Uterus (tissue), 4 donors: Measurements from ENCODE around the gene BBLN. TPM values are rescaled to one million over a fixed set of nuclear protein-coding genes. Genes with fewer than 3 reads are reported as not detected.
A peak's percentile ranks its signal among the peaks of the same experiment; 100 is the strongest.

ENCODE experiments used
- DNase-seq, 2 donors: peaks; one replicate each; pipeline ENCODE4 v3.0.0-alpha.2; 2019 to 2020
- H3K27ac ChIP-seq, 2 donors: fragments of 200-600 bp; sonication (generic); 1 replicate in 1 of 2; 2 replicates in 1 of 2; pipeline ENCODE4 v1.5.1; 2016 to 2018
- H3K27me3 ChIP-seq, 2 donors: fragments of 200-600 bp; sonication (generic); one replicate each; pipeline ENCODE4 v1.5.1; 2018 to 2019; ENCODE audit warnings: control low read depth in 1 of 2
- H3K36me3 ChIP-seq, 2 donors: fragments of 200-600 bp; sonication (generic); one replicate each; pipeline ENCODE4 v1.5.1; 2019; ENCODE audit warnings: control low read depth in 1 of 2
- H3K4me1 ChIP-seq, 2 donors: fragments of 200-600 bp; sonication (generic); one replicate each; pipeline ENCODE4 v1.5.1; 2018 to 2019; ENCODE audit warnings: control low read depth in 1 of 2
- H3K4me3 ChIP-seq, 2 donors: fragments of 200-600 bp; sonication (generic); 1 replicate in 1 of 2; 2 replicates in 1 of 2; pipeline ENCODE4 v1.5.1; 2018 to 2019; ENCODE audit warnings: mild to moderate bottlenecking in 1 of 2
- H3K9me3 ChIP-seq, 2 donors: fragments of 200-600 bp; sonication (generic); one replicate each; pipeline ENCODE4 v1.5.1; 2019; ENCODE audit warnings: control low read depth in 1 of 2
- CTCF ChIP-seq, 4 experiments: fragments of 200-600 bp in 2 of 4; fragments of 450-650 bp in 2 of 4; sonication (generic) in 2 of 4; IDR thresholded peaks; one replicate each; pipeline ENCODE4 v1.5.1; 2016 to 2019; ENCODE audit warnings: antibody characterized with exemption in 4 of 4, mild to moderate bottlenecking in 2 of 4, moderate library complexity in 1 of 4
- POLR2A ChIP-seq, 2 donors: fragments of 450-650 bp; IDR thresholded peaks; one replicate each; pipeline ENCODE4 v1.6.1; 2016; ENCODE audit warnings: antibody characterized with exemption in 2 of 2, mild to moderate bottlenecking in 1 of 2, moderate library complexity in 1 of 2
- intact Hi-C: fragments of 100-400 bp; cut with DNase I; formaldehyde crosslinking; loops from one replicate; pipeline ENCODE4 v1.15.1; 2023; ENCODE audit warnings: low total_unique reads
- total RNA-seq, 4 donors: library from RNA; depleted of rRNA in 3 of 4; stranded (reverse); fragments of >200 nt in 3 of 4; gene quantifications; one replicate each; pipeline versions ENCODE4 v1.1.0 to v1.2.4, GENCODE V29; 2014 to 2023
- donor health status: DM: yes; HTN: yes; CAD: no.

Gene BBLN
- total RNA-seq, 4 donors from 2014 or later: 31.3 to 198 (median 96.0) TPM

- no peaks in the 10 kb centered on the region for H3K27me3 ChIP-seq
- H3K4me1 ChIP-seq: no peaks in the 10 kb centered on the region
- H3K36me3 ChIP-seq: no peaks in the 10 kb centered on the region
- no peak overlapping the region for H3K4me3 ChIP-seq
- intact Hi-C loops: loop anchor here (10.0 kb wide), 1 partner anchor 81 kb away; no protein-coding TSS in a partner anchor
- peak; percentile 13 for DNase-seq
- no peaks in the 10 kb centered on the region for H3K9me3 ChIP-seq
- no peak for TF ChIP-seq POLR2A (IDR thresholded peaks at IDR 0.05)
- TF ChIP-seq CTCF (IDR thresholded peaks at IDR 0.05): no peak
- no peak overlapping the region for H3K27ac ChIP-seq
Measured at GRCh38 chr9:128115187-128116103, 44.6 kb upstream of the BBLN start.

GRCh38 chr9:128116104-128117083, 43.7 kb upstream of the BBLN start:
- no peaks in the 10 kb centered on the region for H3K36me3 ChIP-seq
- DNase-seq: peak; percentile 13 to 18

GRCh38 chr9:128117613-128118471, 42.2 kb upstream of the BBLN start:
- Histone ChIP-seq H3K36me3 (no peaks in the 10 kb centered on the region), H3K27ac (peak overlapping the region; percentile 12 to 28)
- DNase-seq: peak; percentile 94 to 95

More at GRCh38 chr9:128116104-128117083, 43.7 kb upstream of the BBLN start:
- Histone ChIP-seq H3K4me3 (no peak overlapping the region), H3K9me3 (no peaks in the 10 kb centered on the region), H3K4me1 (no peaks in the 10 kb centered on the region), H3K27me3 (no peaks in the 10 kb centered on the region), H3K27ac (no peak overlapping the region)
- intact Hi-C loops: loop anchor here (10.0 kb wide), 1 partner anchor 82 kb away; no protein-coding TSS in a partner anchor
- TF ChIP-seq CTCF (IDR thresholded peaks at IDR 0.05) (no peak), POLR2A (IDR thresholded peaks at IDR 0.05) (no peak)

More at GRCh38 chr9:128117613-128118471, 42.2 kb upstream of the BBLN start:
- Histone ChIP-seq H3K27me3 (no peaks in the 10 kb centered on the region), H3K4me3 (no peak overlapping the region), H3K4me1 (no peaks in the 10 kb centered on the region), H3K9me3 (no peaks in the 10 kb centered on the region)
- TF ChIP-seq CTCF (IDR thresholded peaks at IDR 0.05): peak; percentile 100
- TF ChIP-seq POLR2A (IDR thresholded peaks at IDR 0.05): peak in 1 of 2 donors; percentile 35
- intact Hi-C loops: loop anchor here (10.0 kb wide), 1 partner anchor 83 kb away; no protein-coding TSS in a partner anchor
